HUES48 (cell line): ENCODE results near the gene DLL4.

ENCODE experiments used
- H3K27ac ChIP-seq: one replicate; pipeline ENCODE4 v1.7.0; 2013; ENCODE audit warnings: low read depth, low read length, inconsistent platforms
- H3K27me3 ChIP-seq: 2 replicates; pipeline ENCODE4 v1.6.1; 2013; ENCODE audit warnings: mild to moderate bottlenecking, low read length; ENCODE audit not compliant: control insufficient read depth, insufficient read depth
- H3K36me3 ChIP-seq: 2 replicates; pipeline ENCODE4 v1.6.1; 2013; ENCODE audit warnings: low read length; ENCODE audit not compliant: control insufficient read depth, insufficient read depth
- H3K4me1 ChIP-seq: 2 replicates; pipeline ENCODE4 v1.6.1; 2013; ENCODE audit warnings: mild to moderate bottlenecking, low read length; ENCODE audit not compliant: control insufficient read depth, insufficient read depth
- H3K4me3 ChIP-seq: 2 replicates; pipeline ENCODE4 v1.5.1; 2013; ENCODE audit warnings: mild to moderate bottlenecking, low read depth, low read length
- H3K9ac ChIP-seq: 2 replicates; pipeline ENCODE4 v1.6.1; 2013; ENCODE audit warnings: mild to moderate bottlenecking, low read depth, low read length, moderate library complexity
- H3K9me3 ChIP-seq: 2 replicates; pipeline ENCODE4 v1.6.1; 2013; ENCODE audit warnings: low read length; ENCODE audit not compliant: control insufficient read depth, insufficient read depth

The DLL4 gene

DNA sequence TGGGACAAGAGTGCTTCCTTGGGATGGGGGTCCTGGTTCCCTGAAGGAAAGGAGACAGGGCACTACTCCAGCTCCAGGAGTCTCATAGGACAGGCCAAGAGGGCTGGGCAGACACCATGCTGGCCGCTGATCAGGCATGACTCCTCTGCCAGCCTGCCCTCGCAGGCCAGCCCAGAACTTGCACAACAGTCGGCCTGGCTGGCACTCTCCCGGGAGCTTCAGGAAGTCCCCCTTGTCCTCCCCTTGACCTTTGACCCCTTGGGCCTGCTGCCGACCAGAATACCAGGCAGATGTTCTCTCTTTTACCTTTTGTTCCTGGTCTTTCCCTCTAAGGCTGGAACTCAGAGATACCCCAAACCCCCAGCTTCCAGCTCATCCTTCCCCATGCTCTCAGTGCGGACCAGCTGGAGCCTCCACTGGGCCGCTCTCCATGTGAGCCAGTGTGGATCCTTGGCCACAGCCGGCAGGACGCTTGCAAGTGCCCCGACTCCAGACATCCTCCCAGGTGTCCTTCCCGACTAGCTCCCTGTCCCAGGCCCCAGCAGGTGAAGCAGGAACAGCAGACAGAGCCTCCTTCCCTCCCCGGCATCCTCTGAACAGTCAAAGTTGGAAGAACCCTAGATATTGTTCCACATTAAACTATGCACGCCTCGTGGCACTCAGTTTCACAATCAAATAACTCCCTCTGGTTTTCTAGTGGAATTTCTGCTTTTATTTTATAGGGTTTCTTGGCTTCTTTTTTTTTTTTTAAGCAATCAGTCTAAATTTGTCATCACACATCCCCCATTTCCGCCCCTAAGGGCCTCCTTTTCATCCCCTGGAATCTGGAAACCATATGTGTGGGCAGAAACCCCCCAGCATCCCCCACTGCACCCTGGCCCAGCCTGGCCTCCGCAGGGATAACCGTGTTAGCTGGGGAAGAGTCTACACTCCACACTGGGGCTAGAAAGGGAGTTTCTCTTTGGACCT, 19.2 kb upstream of the DLL4 start:
- Histone ChIP-seq H3K27ac (no peak overlapping the region), H3K9me3 (no peaks in the 10 kb centered on the region), H3K4me1 (peaks cover 29% of the 10 kb centered on the region), H3K9ac (no peak overlapping the region), H3K4me3 (no peak overlapping the region), H3K27me3 (no peaks in the 10 kb centered on the region), H3K36me3 (peaks cover 7% of the 10 kb centered on the region; the same call in 1 of the 2 replicates)

DNA sequence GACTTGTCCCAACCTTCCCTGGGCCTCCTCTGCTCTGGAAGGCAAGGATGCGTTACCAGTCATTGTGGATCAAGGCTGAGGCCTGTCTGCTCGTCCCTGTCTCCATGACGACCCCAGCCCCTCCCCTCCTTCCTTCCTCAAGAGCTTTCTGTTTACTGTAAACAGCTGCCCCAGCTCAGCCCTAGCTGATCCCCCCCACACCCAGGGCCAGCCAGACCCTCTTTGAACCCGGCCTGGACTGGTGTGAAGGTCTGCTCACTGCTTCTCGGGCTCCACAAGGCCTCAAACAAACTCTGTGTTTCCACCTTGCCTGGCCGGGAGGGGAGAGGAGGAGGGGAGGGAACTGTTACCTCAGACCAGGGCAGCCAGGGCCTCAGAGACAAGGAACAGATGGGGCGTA, 18.0 kb upstream of the DLL4 start:
- H3K36me3 ChIP-seq, result no peaks in the 10 kb centered on the region
- H3K27me3 ChIP-seq, result no peaks in the 10 kb centered on the region
- no peak overlapping the region for H3K27ac ChIP-seq
- H3K4me1 ChIP-seq, result peaks cover 28% of the 10 kb centered on the region
- no peaks in the 10 kb centered on the region for H3K9me3 ChIP-seq
- H3K9ac ChIP-seq, result no peak overlapping the region
- no peak overlapping the region for H3K4me3 ChIP-seq

DNA sequence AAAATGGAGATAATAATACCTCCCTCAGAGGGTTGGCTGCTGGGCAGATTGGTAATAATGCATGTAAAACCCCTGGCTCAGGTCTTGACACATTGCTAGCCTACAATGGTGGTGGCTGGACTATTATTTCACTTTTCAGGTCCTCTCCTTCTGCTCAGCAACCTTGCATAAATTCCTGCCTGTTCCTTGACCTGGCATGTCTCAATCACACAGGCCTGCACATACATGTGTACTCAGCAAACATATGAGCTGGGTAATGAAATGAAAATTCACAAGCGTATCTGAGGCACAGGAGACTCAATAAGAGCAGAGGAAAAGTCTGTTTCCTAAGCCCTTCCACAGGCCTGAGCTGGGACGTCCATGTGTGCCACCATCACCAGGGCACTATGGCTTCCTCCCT, 17.4 kb upstream of the DLL4 start:
- H3K27me3 ChIP-seq, result no peaks in the 10 kb centered on the region
- H3K4me1 ChIP-seq, result peaks cover 28% of the 10 kb centered on the region
- no peaks in the 10 kb centered on the region for H3K9me3 ChIP-seq
- no peak overlapping the region for H3K27ac ChIP-seq
- H3K36me3 ChIP-seq, result no peaks in the 10 kb centered on the region
- H3K4me3 ChIP-seq, result no peak overlapping the region
- no peak overlapping the region for H3K9ac ChIP-seq

DNA sequence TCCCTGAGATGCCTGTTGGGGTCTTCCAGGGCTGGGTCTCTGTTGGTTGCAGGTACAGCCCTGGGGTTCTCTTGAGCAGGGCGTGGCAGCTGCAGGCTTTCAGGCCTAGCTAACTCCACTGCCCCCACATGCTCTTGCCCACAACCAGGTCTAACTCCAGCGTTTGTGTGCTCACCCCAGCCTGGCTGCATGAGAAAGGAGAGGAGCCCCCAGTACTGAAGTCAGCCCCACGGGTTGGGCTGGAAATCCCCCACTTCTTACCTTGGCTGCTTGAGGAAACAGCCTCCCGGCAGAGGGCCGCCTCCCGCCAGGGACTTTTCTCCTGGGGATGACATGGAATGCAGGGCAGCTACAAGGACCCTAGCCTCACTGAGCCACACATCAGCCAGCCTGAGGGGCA, 16.7 kb upstream of the DLL4 start:
- H3K9ac ChIP-seq, result no peak overlapping the region

DNA sequence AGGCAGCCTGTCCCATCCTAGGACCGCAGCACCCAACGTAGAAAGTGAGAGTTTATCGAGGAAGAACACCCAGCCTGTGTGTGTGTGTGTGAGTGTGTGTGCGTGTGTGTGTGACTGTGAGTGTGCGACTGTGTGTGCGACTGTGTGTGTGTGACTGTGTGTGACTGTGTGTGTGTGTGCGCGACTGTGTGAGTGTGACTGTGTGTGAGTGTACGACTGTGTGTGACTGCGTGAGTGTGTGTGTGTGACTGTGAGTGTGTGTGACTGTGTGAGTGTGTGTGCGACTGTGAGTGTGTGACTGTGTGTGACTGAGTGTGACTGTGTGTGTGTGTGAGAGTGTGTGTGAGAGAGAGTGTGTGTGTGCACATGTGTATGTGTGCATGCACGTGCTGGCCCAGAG, 15.1 kb upstream of the DLL4 start:
- no peak overlapping the region for H3K27ac ChIP-seq
- no peaks in the 10 kb centered on the region for H3K36me3 ChIP-seq
- H3K4me3 ChIP-seq, result no peak overlapping the region
- H3K9me3 ChIP-seq, result no peaks in the 10 kb centered on the region
- H3K9ac ChIP-seq, result no peak overlapping the region
- peaks cover 21% of the 10 kb centered on the region for H3K4me1 ChIP-seq
- H3K27me3 ChIP-seq, result peaks cover 7% of the 10 kb centered on the region; the same call in 1 of the 2 replicates

More for the DNA sequence above, 16.7 kb upstream of the DLL4 start:
- H3K36me3 ChIP-seq, result no peaks in the 10 kb centered on the region
- H3K9me3 ChIP-seq, result no peaks in the 10 kb centered on the region
- H3K27me3 ChIP-seq, result no peaks in the 10 kb centered on the region
- H3K4me3 ChIP-seq, result no peak overlapping the region
- no peak overlapping the region for H3K27ac ChIP-seq
- H3K4me1 ChIP-seq, result peaks cover 21% of the 10 kb centered on the region

DNA sequence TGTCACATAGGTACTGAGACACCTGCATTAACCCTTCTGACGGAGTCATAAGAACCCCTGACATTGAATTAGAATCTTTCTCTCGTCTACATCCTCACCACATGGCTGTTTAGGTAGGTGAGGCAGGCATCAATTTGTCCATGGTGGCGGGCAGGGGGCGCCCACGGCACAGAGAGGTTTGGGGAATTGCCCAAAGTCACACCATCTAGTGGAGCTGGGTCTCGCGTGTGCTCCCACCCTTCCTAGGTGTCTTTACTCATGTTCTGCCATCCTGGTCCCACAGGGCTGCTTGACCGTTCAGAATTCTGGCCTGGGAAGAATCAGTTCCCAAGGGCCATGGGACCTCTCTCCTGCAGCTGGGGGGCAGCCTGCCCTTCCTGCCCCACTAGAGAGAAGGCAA, 14.7 kb upstream of the DLL4 start:
- Histone ChIP-seq H3K36me3 (no peaks in the 10 kb centered on the region), H3K27ac (no peak overlapping the region), H3K9me3 (no peaks in the 10 kb centered on the region), H3K9ac (no peak overlapping the region), H3K4me3 (no peak overlapping the region), H3K4me1 (peaks cover 21% of the 10 kb centered on the region), H3K27me3 (peaks cover 7% of the 10 kb centered on the region; the same call in 1 of the 2 replicates)

DNA sequence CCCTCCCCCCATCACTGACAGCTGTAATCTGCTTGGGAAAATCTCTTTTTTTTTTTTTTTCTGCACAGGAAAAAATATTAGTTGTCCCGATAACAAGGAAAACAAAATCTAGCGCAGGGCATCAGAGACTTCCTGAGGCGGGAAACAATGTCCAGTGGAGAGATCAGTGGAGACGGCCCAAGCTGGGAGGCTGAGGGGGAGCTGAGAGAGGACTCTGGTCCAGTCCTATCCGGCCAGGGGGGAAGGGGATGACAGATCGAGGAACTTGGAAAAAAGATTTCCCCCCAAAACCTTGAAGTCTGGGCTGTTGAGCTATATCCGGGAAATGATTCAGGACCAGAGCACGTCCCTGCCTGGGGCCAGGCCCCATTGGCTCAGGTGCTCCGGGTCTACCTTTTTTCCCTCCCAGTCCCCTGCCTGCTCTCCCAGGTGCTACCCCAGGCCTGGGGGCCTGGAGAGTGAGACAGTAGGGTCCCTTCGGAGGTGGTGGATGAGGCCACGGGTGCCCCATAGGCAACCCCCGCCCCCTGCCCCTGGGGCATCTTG, 14.0 kb upstream of the DLL4 start:
- Histone ChIP-seq H3K4me1 (peaks cover 19% of the 10 kb centered on the region), H3K4me3 (no peak overlapping the region), H3K27ac (no peak overlapping the region), H3K9ac (no peak overlapping the region), H3K36me3 (no peaks in the 10 kb centered on the region), H3K9me3 (no peaks in the 10 kb centered on the region), H3K27me3 (peaks cover 7% of the 10 kb centered on the region; the same call in 1 of the 2 replicates)

DNA sequence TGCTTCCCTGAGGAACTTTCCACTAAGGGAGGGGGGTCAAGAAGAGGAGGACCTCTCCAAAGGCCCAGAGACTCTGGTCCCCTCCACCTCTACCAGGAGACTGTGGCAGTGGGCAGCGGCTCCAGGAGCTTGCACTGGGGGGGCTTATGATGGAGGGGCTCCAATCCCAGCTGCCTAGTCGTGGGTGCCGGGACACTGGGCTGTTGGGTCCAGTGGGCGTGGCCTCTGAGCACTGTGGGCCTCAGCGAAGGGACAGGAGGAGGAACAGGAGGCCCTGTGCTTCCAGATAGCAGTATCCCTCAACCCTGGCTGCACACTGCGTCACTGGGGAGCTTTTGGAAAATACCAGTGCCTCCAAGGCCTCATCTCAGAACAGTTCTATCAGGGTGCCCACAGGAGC, 13.5 kb upstream of the DLL4 start:
- H3K9me3 ChIP-seq, result no peaks in the 10 kb centered on the region
- no peak overlapping the region for H3K27ac ChIP-seq
- H3K4me3 ChIP-seq, result no peak overlapping the region
- no peak overlapping the region for H3K9ac ChIP-seq
- peaks cover 7% of the 10 kb centered on the region; the same call in 1 of the 2 replicates for H3K27me3 ChIP-seq
- peaks cover 17% of the 10 kb centered on the region for H3K4me1 ChIP-seq
- no peaks in the 10 kb centered on the region for H3K36me3 ChIP-seq

DNA sequence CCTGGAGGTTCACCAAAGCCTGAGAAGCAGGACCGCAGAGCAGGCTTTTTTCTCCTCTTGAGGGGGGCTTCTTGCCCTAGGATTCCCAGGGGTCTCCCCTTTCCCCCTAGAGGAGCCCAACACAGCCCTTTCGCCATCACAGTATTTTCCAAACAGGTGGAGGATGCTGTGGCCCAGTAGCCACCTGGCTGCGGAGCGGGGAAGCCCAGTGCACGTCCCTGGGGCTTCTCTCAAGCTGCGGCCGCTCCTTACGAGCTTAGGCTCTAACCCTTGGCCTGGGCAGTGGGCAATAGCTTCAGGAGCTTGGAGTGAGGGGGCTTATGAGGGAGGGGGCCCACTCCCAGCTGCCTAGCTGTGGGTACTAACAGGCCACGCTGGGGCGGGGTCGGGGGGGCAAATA, 11.6 kb upstream of the DLL4 start:
- H3K4me3 ChIP-seq, result no peak overlapping the region
- no peaks in the 10 kb centered on the region for H3K36me3 ChIP-seq
- no peak overlapping the region for H3K27ac ChIP-seq
- H3K27me3 ChIP-seq, result peaks cover 20% of the 10 kb centered on the region
- no peak overlapping the region for H3K9ac ChIP-seq
- H3K4me1 ChIP-seq, result peaks cover 6% of the 10 kb centered on the region; the same call in 1 of the 2 replicates
- no peaks in the 10 kb centered on the region for H3K9me3 ChIP-seq

DNA sequence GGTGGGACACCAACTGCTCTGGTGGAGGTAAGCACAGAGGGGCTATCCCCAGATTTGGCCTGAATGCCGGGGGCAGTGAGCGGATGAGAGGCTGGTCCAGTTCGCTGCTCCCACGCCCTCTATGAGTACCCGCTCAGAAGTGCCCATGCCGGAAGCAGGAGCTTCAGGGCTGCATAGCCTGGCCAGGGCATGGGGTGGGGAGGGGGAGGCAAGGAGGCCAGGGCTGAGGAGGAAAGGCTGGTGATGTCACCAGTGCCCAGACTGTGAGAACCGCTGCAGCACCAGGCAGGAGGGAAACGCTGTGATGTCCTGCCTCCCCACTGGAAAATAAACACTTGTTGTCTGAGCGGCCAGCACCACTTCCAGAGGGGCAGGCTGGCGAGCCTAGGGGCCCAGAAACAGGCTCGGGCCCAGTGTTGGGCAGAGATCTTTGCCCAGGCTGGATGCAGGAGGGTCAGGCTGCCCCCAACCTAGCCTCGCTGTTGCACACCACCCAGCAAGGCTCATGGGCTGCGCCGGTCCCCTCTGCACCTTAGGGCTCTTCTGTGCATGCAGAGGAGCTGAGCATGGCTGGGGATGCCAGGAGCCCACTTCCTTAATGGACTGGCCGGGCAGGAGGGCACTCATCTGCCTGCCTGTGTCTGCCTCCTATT, 10.9 kb upstream of the DLL4 start:
- Histone ChIP-seq H3K27me3 (peaks cover 27% of the 10 kb centered on the region), H3K36me3 (no peaks in the 10 kb centered on the region), H3K9ac (no peak overlapping the region), H3K4me1 (peaks cover 6% of the 10 kb centered on the region; the same call in 1 of the 2 replicates), H3K27ac (no peak overlapping the region), H3K9me3 (no peaks in the 10 kb centered on the region), H3K4me3 (no peak overlapping the region)
